ENCODE measurements around the gene ANO6. TPM values are rescaled to one million over a fixed set of nuclear protein-coding genes. Genes with fewer than 3 reads are reported as not detected.

Gene ANO6
- polyA plus RNA-seq, 1 donor from 2014 or later: 9.0 TPM

DNA sequence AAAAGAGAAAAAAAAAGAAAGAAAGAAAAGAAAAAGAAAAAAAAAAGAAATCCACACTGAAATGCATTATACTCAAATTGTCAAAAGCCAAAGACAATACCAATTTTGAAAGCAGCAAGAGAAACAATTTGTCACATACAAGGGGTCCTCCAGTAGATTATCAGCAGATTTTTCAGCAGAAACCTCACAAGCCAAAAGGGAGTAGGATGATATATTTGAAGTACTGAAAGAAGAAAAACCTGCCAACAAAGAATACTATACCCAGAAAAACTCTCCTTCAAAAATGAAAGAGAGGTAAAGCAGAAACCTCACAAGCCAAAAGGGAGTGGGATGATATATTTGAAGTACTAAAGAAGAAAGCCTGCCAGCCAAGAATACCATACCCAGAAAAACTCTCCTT is 37.1 kb upstream of the ANO6 start:
- Histone ChIP-seq H3K9me2 (ENCODE audit: insufficient read depth, low read length) (no peaks in the 10 kb centered on the region), H3K79me2 (replicated peaks; ENCODE audit: insufficient read depth, low read length) (no peaks in the 10 kb centered on the region), H4K20me1 (ENCODE audit: insufficient read depth) (no peaks in the 10 kb centered on the region), H3K36me3 (ENCODE audit: insufficient read depth, low read length) (no peaks in the 10 kb centered on the region), H2AFZ (ENCODE audit: low read depth, low read length) (no peak overlapping the region), H3K4me2 (ENCODE audit: low read length) (no peak overlapping the region), H3K9me3 (ENCODE audit: low read length) (no peaks in the 10 kb centered on the region), H3K27ac (ENCODE audit: low read length) (no peak overlapping the region), H3K27me3 (ENCODE audit: insufficient read depth, low read depth, low read length) (no peaks in the 10 kb centered on the region), H3K4me3 (ENCODE audit: low read length) (no peak overlapping the region), H3K9ac (ENCODE audit: low read length) (no peak overlapping the region), H3F3A (ENCODE audit: insufficient read depth, low read length, poor library complexity, severe bottlenecking) (no peaks in the 10 kb centered on the region)
- TF ChIP-seq SMC3 (conservative IDR thresholded peaks at IDR 0.05; ENCODE audit: poor library complexity) (no peak), REST (IDR thresholded peaks at IDR 0.05; ENCODE audit: borderline replicate concordance) (no peak), TAF1 (IDR thresholded peaks at IDR 0.05; ENCODE audit: low read depth) (no peak), CTCF (IDR thresholded peaks at IDR 0.05; ENCODE audit: poor library complexity, severe bottlenecking) (no peak), RAD21 (conservative IDR thresholded peaks at IDR 0.05) (no peak), EZH2 (IDR thresholded peaks at IDR 0.05; ENCODE audit: borderline replicate concordance, insufficient read depth, low read length, poor library complexity, severe bottlenecking) (no peak), MXI1 (conservative IDR thresholded peaks at IDR 0.05; ENCODE audit: poor library complexity, severe bottlenecking) (no peak), EP300 (conservative IDR thresholded peaks at IDR 0.05; ENCODE audit: poor library complexity, severe bottlenecking) (no peak), POLR2AphosphoS5 (IDR thresholded peaks at IDR 0.05) (no peak)

- TF ChIP-seq CTCF (IDR thresholded peaks at IDR 0.05; ENCODE audit: poor library complexity, severe bottlenecking) (no peak), SMC3 (conservative IDR thresholded peaks at IDR 0.05; ENCODE audit: poor library complexity) (no peak), EP300 (conservative IDR thresholded peaks at IDR 0.05; ENCODE audit: poor library complexity, severe bottlenecking) (no peak), MXI1 (conservative IDR thresholded peaks at IDR 0.05; ENCODE audit: poor library complexity, severe bottlenecking) (no peak)
- no peaks in the 10 kb centered on the region for H3K36me3 ChIP-seq (ENCODE audit: insufficient read depth, low read length)
- no peaks in the 10 kb centered on the region for H3K27me3 ChIP-seq (ENCODE audit: insufficient read depth, low read depth, low read length)
- no peaks in the 10 kb centered on the region for H4K20me1 ChIP-seq (ENCODE audit: insufficient read depth)
- H3K4me2 ChIP-seq (ENCODE audit: low read length): no peak overlapping the region
- H3K9me3 ChIP-seq (ENCODE audit: low read length): no peaks in the 10 kb centered on the region
- no peak overlapping the region for H3K4me3 ChIP-seq (ENCODE audit: low read length)
- H3K9me2 ChIP-seq (ENCODE audit: insufficient read depth, low read length): no peaks in the 10 kb centered on the region
- H3K9ac ChIP-seq (ENCODE audit: low read length): no peak overlapping the region
- no peaks in the 10 kb centered on the region for H3F3A ChIP-seq (ENCODE audit: insufficient read depth, low read length, poor library complexity, severe bottlenecking)
- H2AFZ ChIP-seq (ENCODE audit: low read depth, low read length): no peak overlapping the region
- H3K79me2 ChIP-seq (replicated peaks; ENCODE audit: insufficient read depth, low read length): no peaks in the 10 kb centered on the region
- H3K27ac ChIP-seq (ENCODE audit: low read length): no peak overlapping the region
These were observed 33.4 kb upstream of the ANO6 start for GRCh38 chr12:45182511-45182910.
